Measurements from ENCODE around the gene RPL28.

GRCh38 chr19:55353356-55353802, 32.4 kb upstream of the RPL28 start:
- TF ChIP-seq GATA2 (IDR thresholded peaks at IDR 0.05; ENCODE audit: low read depth, low read length), result no peak
- no peak for TF ChIP-seq GATA3 (IDR thresholded peaks at IDR 0.05; ENCODE audit: low read depth, low read length)
